Right kidney (tissue), 9 donors: ENCODE measurements around the gene AQP2.

Experiments
- DNase-seq: peaks from one replicate; pipeline ENCODE4 v3.0.0-alpha.2; 2016
- long read RNA-seq, 8 donors: transcript quantifications; one replicate each; lab custom pipeline, GENCODE V29; 2026

The AQP2 gene, protein sequence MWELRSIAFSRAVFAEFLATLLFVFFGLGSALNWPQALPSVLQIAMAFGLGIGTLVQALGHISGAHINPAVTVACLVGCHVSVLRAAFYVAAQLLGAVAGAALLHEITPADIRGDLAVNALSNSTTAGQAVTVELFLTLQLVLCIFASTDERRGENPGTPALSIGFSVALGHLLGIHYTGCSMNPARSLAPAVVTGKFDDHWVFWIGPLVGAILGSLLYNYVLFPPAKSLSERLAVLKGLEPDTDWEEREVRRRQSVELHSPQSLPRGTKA
- long read RNA-seq, donor 1, full-length matches to known transcripts = 96 of 124 reads
- long read RNA-seq, donor 1, partial matches to known transcripts = 23 of 124 reads
- long read RNA-seq, donor 1, other reads (novel, unspliced or antisense) = 5 of 124 reads
- long read RNA-seq, donor 2, full-length matches to known transcripts = 43 of 86 reads
- long read RNA-seq, donor 2, partial matches to known transcripts = 38 of 86 reads
- long read RNA-seq, donor 2, other reads (novel, unspliced or antisense) = 5 of 86 reads
- long read RNA-seq, donor 3, full-length matches to known transcripts = 44 of 76 reads
- long read RNA-seq, donor 3, partial matches to known transcripts = 26 of 76 reads
- long read RNA-seq, donor 3, other reads (novel, unspliced or antisense) = 6 of 76 reads
- long read RNA-seq, donor 4, full-length matches to known transcripts = 31 of 31 reads
- long read RNA-seq, donor 4, partial matches to known transcripts = 0 of 31 reads
- long read RNA-seq, donor 4, other reads (novel, unspliced or antisense) = 0 of 31 reads
- long read RNA-seq, donor 5, full-length matches to known transcripts = 33 of 33 reads
- long read RNA-seq, donor 5, partial matches to known transcripts = 0 of 33 reads
- long read RNA-seq, donor 5, other reads (novel, unspliced or antisense) = 0 of 33 reads
- long read RNA-seq, donor 6, full-length matches to known transcripts = 54 of 61 reads
- long read RNA-seq, donor 6, partial matches to known transcripts = 7 of 61 reads
- long read RNA-seq, donor 6, other reads (novel, unspliced or antisense) = 0 of 61 reads
- long read RNA-seq, donor 7, full-length matches to known transcripts = 37 of 44 reads
- long read RNA-seq, donor 7, partial matches to known transcripts = 7 of 44 reads
- long read RNA-seq, donor 7, other reads (novel, unspliced or antisense) = 0 of 44 reads
- long read RNA-seq, donor 8, full-length matches to known transcripts = 66 of 85 reads
- long read RNA-seq, donor 8, partial matches to known transcripts = 19 of 85 reads
- long read RNA-seq, donor 8, other reads (novel, unspliced or antisense) = 0 of 85 reads

- DNase-seq = no peak
These were observed at the start of gene AQP2 for GRCh38 chr12:49950273-49951251. AQP2 (plus strand) TSS chr12:49950737; CDS start chr12:49950831, 94 bp downstream.

DNA sequence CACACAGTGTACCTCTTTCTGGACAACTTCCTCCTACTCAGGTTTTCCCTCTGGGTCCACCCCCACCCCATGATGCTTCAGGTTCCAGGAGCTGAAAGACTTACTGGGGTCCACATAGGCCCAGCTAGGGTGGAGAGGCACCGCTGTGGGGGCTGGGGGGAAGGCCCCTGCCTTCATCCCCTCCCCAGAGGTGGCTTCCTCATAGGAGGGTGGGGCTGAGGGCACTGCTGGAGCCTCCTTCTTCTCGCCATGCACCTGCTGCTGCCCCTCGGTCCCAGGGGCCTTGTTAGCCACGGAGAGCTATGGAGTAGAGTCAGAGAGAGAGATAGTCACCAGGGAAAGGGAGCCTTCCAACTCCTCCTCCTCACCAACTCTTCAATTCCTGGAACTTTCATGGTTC lies 49.5 kb upstream of the AQP2 start:
- no peak for DNase-seq

DNA sequence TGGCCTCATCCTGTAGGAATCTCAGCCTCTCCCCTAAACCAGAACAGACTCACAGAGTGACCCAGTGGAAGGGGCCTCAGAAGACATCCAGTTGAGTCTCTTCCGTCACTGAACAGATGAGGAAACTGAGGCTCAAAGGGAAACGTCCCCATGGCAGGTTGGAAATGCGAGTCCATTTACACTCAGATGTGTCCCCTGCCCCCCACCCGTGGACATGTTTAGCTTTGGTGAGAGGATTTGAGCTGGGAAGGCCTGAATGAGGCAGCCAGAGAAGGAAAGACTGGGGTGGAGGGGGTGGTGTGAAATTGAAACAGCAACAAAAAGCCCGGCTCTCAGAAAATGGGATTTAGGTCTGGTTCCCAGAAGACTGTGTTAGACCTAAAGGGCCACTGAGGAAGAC lies 48.6 kb upstream of the AQP2 start:
- no peak for DNase-seq

- DNase-seq = no peak
These were observed 47.9 kb upstream of the AQP2 start for GRCh38 chr12:49902399-49903350.

DNA sequence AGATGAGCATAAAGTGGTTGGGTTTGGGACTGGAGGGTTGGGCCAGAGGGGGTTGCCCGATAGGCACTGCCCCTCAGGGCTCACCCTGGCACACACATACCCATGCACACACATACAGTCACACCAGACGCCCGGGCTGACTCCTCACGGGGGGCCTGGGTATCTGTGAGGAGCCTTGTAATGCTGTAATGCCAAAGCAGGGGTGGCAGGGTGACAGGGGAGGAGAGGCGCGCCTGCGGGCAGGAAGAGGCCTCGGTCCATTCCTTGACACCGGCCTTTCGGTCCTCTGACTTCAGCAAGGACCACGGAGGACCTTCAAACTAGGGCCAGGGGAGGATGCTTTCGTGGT lies 47.2 kb upstream of the AQP2 start:
- peak; percentile 31 for DNase-seq

GRCh38 chr12:49903700-49904423 lies 46.7 kb upstream of the AQP2 start, which contains the start of gene FAIM2:
FAIM2 (minus strand) TSS chr12:49903900; CDS start chr12:49903792, 108 bp downstream.
- peak; percentile 63 for DNase-seq

GRCh38 chr12:49904601-49905000 lies 45.9 kb upstream of the AQP2 start:
- DNase-seq = no peak

DNA sequence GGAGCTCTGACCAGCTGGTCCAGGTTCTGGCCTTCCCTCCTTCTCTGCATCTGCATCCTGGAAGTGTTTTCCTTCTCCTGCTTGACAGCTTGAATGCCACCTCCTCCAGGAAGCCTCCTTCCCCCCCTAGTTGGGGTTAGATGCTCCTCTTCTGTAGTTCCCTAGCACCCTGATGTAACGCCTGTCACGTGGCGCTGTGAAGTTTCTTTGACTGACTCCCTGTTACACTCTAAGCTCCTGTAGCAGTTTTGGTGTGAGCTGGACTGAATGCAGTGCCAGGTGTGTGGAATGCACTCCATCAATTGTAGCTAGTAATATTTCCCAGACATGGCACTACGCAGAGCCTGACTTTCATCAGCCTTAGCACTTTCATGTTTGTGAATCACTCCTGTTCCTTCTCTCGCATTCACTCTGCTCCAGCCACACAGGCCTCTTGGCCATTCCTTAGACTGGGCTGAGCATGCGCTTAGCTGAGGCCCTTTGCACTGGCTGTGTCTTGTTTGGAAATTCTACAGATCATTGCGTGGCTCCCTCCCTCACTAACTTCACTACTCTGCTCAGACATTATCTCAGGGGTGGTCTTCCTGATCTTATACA lies 44.7 kb upstream of the AQP2 start:
- no peak for DNase-seq

DNA sequence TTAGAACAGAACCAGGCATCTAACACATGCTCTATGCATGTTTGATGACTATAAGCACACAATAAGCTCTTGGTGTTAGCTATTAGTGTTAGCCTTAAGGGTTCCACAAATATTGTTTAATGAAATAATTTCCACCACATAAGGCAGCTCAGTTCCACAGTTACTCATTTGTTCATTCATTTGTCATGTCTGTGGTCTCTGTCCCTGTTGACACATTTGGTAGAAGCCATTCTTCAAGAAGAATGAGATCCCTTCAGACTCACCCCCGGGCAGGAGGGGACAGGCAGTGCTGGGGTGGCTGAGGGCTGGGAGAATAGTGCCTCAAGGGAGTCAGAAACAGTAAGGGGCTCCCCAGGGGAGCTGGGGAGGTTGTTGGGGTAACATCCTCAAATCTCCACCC lies 43.2 kb upstream of the AQP2 start:
- no peak for DNase-seq

GRCh38 chr12:49909356-49909755 lies 41.2 kb upstream of the AQP2 start:
- DNase-seq = no peak

GRCh38 chr12:49909826-49910225 lies 40.7 kb upstream of the AQP2 start:
- peak; percentile 58 for DNase-seq

GRCh38 chr12:49910331-49911212 lies 40.0 kb upstream of the AQP2 start:
- no peak for DNase-seq

- no peak for DNase-seq
These were observed 39.3 kb upstream of the AQP2 start for GRCh38 chr12:49911213-49911605.

- DNase-seq = no peak
These were observed 37.9 kb upstream of the AQP2 start for GRCh38 chr12:49912345-49913255.

GRCh38 chr12:49916129-49916919 lies 34.2 kb upstream of the AQP2 start:
- DNase-seq = no peak
